Measurements from ENCODE around the gene FALEC. TPM values are rescaled to one million over a fixed set of nuclear protein-coding genes. Genes with fewer than 3 reads are reported as not detected.

The FALEC gene
- total RNA-seq, 1 experiment from 2014 or later, result 0.59 TPM

DNA sequence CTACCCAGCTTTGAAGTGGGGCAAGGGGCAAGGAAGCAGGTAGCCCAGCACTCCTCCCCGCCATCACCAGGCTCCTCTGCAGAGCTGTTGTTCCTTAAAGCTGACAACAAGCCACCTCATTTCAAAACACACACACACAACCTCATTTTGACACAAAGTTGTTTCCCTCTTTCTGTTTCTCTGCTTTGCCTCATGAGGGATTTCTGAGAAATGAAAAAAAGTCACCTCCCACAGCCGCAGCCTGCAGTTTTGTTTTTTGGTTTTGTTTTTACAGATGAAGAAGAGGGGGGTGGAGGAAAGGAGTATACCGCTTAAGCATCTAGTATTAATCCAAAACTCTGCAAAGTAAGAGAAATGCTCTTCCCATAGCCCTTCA lies 51.8 kb downstream of the FALEC start:
- CTCF ChIA-PET, result interaction anchor here (1.6 kb wide), 1 partner anchor 12 kb away, joined by 9 read pairs; the partner anchor contains the start of gene MCL1
- BruUV-seq (replicated peaks), result no TSS peak
- Histone ChIP-seq H3K36me3 (ENCODE audit: control insufficient read depth, insufficient read depth, low read length) (no peaks in the 10 kb centered on the region; the same call in 1 of the 2 replicates), H3K27me3 (replicated peaks; ENCODE audit: control insufficient read depth, insufficient read depth, low read length) (no peaks in the 10 kb centered on the region), H3K9me3 (no peaks in the 10 kb centered on the region), H3K4me1 (peaks cover 56% of the 10 kb centered on the region), H3K4me3 (ENCODE audit: low read depth, low read length) (peak overlapping the region; percentile 18; the same call in 1 of the 2 replicates)
- peaks cover 74% of the 10 kb centered on the region for H3K36me3 Mint-ChIP-seq (ENCODE audit: insufficient read depth, unreplicated experiment)
- no peaks in the 10 kb centered on the region for H3K9me3 Mint-ChIP-seq (ENCODE audit: unreplicated experiment)
- TF ChIP-seq, protein P1, sequence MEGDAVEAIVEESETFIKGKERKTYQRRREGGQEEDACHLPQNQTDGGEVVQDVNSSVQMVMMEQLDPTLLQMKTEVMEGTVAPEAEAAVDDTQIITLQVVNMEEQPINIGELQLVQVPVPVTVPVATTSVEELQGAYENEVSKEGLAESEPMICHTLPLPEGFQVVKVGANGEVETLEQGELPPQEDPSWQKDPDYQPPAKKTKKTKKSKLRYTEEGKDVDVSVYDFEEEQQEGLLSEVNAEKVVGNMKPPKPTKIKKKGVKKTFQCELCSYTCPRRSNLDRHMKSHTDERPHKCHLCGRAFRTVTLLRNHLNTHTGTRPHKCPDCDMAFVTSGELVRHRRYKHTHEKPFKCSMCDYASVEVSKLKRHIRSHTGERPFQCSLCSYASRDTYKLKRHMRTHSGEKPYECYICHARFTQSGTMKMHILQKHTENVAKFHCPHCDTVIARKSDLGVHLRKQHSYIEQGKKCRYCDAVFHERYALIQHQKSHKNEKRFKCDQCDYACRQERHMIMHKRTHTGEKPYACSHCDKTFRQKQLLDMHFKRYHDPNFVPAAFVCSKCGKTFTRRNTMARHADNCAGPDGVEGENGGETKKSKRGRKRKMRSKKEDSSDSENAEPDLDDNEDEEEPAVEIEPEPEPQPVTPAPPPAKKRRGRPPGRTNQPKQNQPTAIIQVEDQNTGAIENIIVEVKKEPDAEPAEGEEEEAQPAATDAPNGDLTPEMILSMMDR (IDR thresholded peaks at IDR 0.05; ENCODE audit: insufficient read depth in 1 of 2, low read depth in 1 of 2, low read length in 1 of 2, severe bottlenecking in 1 of 2, unreplicated experiment in 1 of 2), result no peak
- H3K4me3 Mint-ChIP-seq (ENCODE audit: unreplicated experiment), result peak overlapping the region; percentile 60
- intact Hi-C loops (cut with micrococcal nuclease; ENCODE audit: unreplicated experiment), result loop anchor here (10.0 kb wide), 2 partner anchors 407 to 437 kb away; partner anchors contain the start of genes CERS2, MINDY1 and PRUNE1
- H3K4me1 Mint-ChIP-seq (ENCODE audit: low read depth, unreplicated experiment), result peaks cover 50% of the 10 kb centered on the region
- POLR2A ChIA-PET, result interaction anchor here (1.2 to 2.3 kb wide), 3 partner anchors 12 to 130 kb away, joined by 6 to 74 read pairs (median 6); partner anchors contain the start of genes ENSA and MCL1
- no peak for DNase-seq
- H3K27me3 Mint-ChIP-seq (ENCODE audit: insufficient read depth, unreplicated experiment), result no peaks in the 10 kb centered on the region
- H3K27ac Mint-ChIP-seq (ENCODE audit: unreplicated experiment), result peak overlapping the region; percentile 82

DNA sequence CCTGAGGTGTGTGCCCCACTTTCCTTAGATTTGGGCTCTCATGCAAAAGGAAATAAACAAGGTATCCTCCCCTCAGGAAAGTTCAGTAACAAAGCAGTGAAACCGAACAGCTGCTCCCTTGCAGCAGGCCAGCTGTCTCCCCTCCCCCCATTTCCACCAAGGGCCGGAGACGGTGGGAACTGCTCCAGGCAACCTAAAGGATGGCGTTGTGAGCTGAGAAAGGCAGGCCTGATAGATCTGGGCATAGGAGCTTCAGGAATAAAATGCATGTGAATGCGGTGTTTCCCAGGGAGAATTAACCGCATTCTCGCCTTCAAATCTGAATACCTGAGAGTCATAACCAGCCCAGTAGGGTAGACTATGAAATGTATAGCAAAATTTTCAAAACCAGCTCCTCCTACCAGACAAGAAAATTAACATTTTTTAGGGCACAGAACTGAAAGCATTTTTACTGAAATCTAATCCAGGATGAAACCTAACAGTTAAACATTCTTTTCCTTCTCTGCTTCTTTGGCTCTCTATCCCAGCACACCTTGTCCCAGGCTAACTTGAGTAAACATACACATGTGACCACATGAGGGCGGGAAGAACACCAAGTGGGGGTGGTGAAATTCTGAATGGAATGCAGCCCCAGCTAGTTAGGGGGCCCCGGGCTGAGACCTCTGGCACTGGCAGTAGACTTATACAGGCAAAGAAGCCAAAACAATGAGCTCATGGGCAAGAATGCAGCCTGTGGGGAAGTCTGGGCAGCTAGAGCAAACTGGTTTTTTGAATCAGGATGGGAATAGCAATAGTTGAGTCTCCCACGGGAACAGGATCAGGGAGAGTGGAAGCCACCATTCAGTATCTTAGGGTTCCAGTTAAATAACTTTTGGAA lies 52.4 kb downstream of the FALEC start:
- H3K36me3 Mint-ChIP-seq (ENCODE audit: insufficient read depth, unreplicated experiment), result peaks cover 74% of the 10 kb centered on the region
- BruUV-seq (replicated peaks), result no TSS peak
- H3K27me3 Mint-ChIP-seq (ENCODE audit: insufficient read depth, unreplicated experiment), result no peaks in the 10 kb centered on the region

More for the DNA sequence above, 52.4 kb downstream of the FALEC start:
- H3K4me1 ChIP-seq, result peaks cover 56% of the 10 kb centered on the region
- peak overlapping the region; percentile 60 for H3K4me3 Mint-ChIP-seq (ENCODE audit: unreplicated experiment)
- H3K36me3 ChIP-seq (ENCODE audit: control insufficient read depth, insufficient read depth, low read length), result no peaks in the 10 kb centered on the region; the same call in 1 of the 2 replicates
- ChIA-PET CTCF (interaction anchor here (0.8 to 1.6 kb wide), 5 partner anchors 8 to 46 kb away, joined by 3 to 9 read pairs (median 6); partner anchors contain the start of gene MCL1), POLR2A (interaction anchor here (0.6 to 2.3 kb wide), 7 partner anchors 11 to 129 kb away, joined by 3 to 74 read pairs (median 6); partner anchors contain the start of genes ENSA, FALEC and MCL1)
- no peaks in the 10 kb centered on the region for H3K27me3 ChIP-seq (replicated peaks; ENCODE audit: control insufficient read depth, insufficient read depth, low read length)
- peak overlapping the region; percentile 18 for H3K4me3 ChIP-seq (ENCODE audit: low read depth, low read length)
- TF ChIP-seq, protein P1 (IDR thresholded peaks at IDR 0.05; ENCODE audit: insufficient read depth in 1 of 2, low read depth in 1 of 2, low read length in 1 of 2, severe bottlenecking in 1 of 2, unreplicated experiment in 1 of 2), result no peak
- no peaks in the 10 kb centered on the region for H3K9me3 Mint-ChIP-seq (ENCODE audit: unreplicated experiment)
- H3K27ac Mint-ChIP-seq (ENCODE audit: unreplicated experiment), result peak overlapping the region; percentile 82
- no peaks in the 10 kb centered on the region for H3K9me3 ChIP-seq
- peaks cover 43% of the 10 kb centered on the region for H3K4me1 Mint-ChIP-seq (ENCODE audit: low read depth, unreplicated experiment)
- intact Hi-C loops (cut with micrococcal nuclease; ENCODE audit: unreplicated experiment), result loop anchor here (2.0 to 10.0 kb wide), 3 partner anchors 61 to 437 kb away; partner anchors contain the start of genes CERS2, ENSA, MINDY1 and PRUNE1
- peak; percentile 94 to 95 for DNase-seq

All from Caco-2 (cell line).